IMR-90 (cell line): ENCODE measurements around the gene OR52I2. TPM values are rescaled to one million over a fixed set of nuclear protein-coding genes. Genes with fewer than 3 reads are reported as not detected.

Source experiments
- ATAC-seq: fragments of 200-7000 bp; cut with Tn5 transposase; 2 replicates; pipeline ENCODE4 v1.9.1; 2020; ENCODE audit warnings: low read depth, mild to moderate bottlenecking, moderate library complexity
- BruUV-seq: library from RNA; stranded (reverse); fragments of 400-500 nt; replicated peaks from 2 replicates; lab custom pipeline; 2021; lab: Mats Ljungman, UMichigan
- CTCF ChIA-PET: fragments of 300-600 bp; formaldehyde crosslinking; extraction: SDS; loops from one replicate; lab custom pipeline; 2021; ENCODE audit warnings: antibody characterized with exemption; lab: Yijun Ruan, JAX
- POLR2A ChIA-PET: fragments of 300-600 bp; sonication (Branson Sonifier 250); formaldehyde crosslinking; loops from one replicate; lab custom pipeline; 2022; ENCODE audit warnings: antibody characterized with exemption; ENCODE audit not compliant: unreplicated experiment; lab: Charles Lee
- DNase-seq: peaks from one replicate; pipeline ENCODE4 v3.0.0; 2013
- H2AFZ ChIP-seq: replicated peaks from 2 replicates; pipeline ENCODE3; 2013; ENCODE audit warnings: low read length, mild to moderate bottlenecking; ENCODE audit not compliant: poor library complexity
- H2AK5ac ChIP-seq: 2 replicates; pipeline ENCODE4 v1.6.1; 2013; ENCODE audit warnings: low read depth, low read length, inconsistent platforms
- H2AK9ac ChIP-seq: replicated peaks from 2 replicates; pipeline ENCODE3; 2013; ENCODE audit warnings: mild to moderate bottlenecking, low read depth, low read length, moderate library complexity; ENCODE audit not compliant: poor library complexity
- H2BK120ac ChIP-seq: 2 replicates; pipeline ENCODE4 v1.6.1; 2013; ENCODE audit warnings: low read depth, low read length, inconsistent platforms
- H2BK15ac ChIP-seq: 3 replicates; pipeline ENCODE4 v1.6.1; 2013; ENCODE audit warnings: low read depth, low read length, inconsistent platforms
- H2BK20ac ChIP-seq: 2 replicates; pipeline ENCODE4 v1.6.1; 2013; ENCODE audit warnings: low read depth, mild to moderate bottlenecking, inconsistent platforms, low read length, moderate library complexity
- H2BK5ac ChIP-seq: 2 replicates; pipeline ENCODE4 v1.6.1; 2013; ENCODE audit warnings: mild to moderate bottlenecking, low read depth, low read length, inconsistent platforms; ENCODE audit not compliant: poor library complexity, severe bottlenecking
- H3K14ac ChIP-seq: replicated peaks from 2 replicates; pipeline ENCODE4 v1.6.1; 2013; ENCODE audit warnings: low read depth, low read length, inconsistent platforms
- H3K18ac ChIP-seq: 2 replicates; pipeline ENCODE4 v1.6.1; 2013; ENCODE audit warnings: low read depth, low read length, control low read depth
- H3K23ac ChIP-seq: 2 replicates; pipeline ENCODE4 v1.6.1; 2013; ENCODE audit warnings: low read depth, low read length, inconsistent platforms
- H3K27ac ChIP-seq: 2 replicates; pipeline ENCODE4 v1.5.1; 2013; ENCODE audit warnings: mild to moderate bottlenecking, control low read depth, low read length; ENCODE audit not compliant: insufficient read depth
- H3K27me3 ChIP-seq: 2 replicates; pipeline ENCODE4 v1.6.1; 2013; ENCODE audit warnings: low read length; ENCODE audit not compliant: control insufficient read depth, insufficient read depth
- H3K36me3 ChIP-seq: 2 replicates; pipeline ENCODE4 v1.6.1; 2013; ENCODE audit warnings: low read length, mixed read lengths; ENCODE audit not compliant: control insufficient read depth, insufficient read depth
- H3K4ac ChIP-seq: 2 replicates; pipeline ENCODE4 v1.6.1; 2013; ENCODE audit warnings: low read depth, low read length, inconsistent platforms
- H3K4me1 ChIP-seq: 2 replicates; pipeline ENCODE4 v1.6.1; 2013; ENCODE audit warnings: low read length, mixed read lengths; ENCODE audit not compliant: control insufficient read depth, insufficient read depth
- H3K4me2 ChIP-seq: 2 replicates; pipeline ENCODE4 v1.6.1; 2013; ENCODE audit warnings: low read depth, mild to moderate bottlenecking, control low read depth, low read length, moderate library complexity
- H3K4me3 ChIP-seq: 2 replicates; pipeline ENCODE4 v1.5.1; 2013; ENCODE audit warnings: low read depth, mild to moderate bottlenecking, control low read depth, low read length, moderate library complexity; ENCODE audit not compliant: insufficient read depth
- H3K56ac ChIP-seq: 2 replicates; pipeline ENCODE4 v1.6.1; 2013; ENCODE audit warnings: low read length, inconsistent platforms; ENCODE audit not compliant: insufficient read depth; ENCODE audit errors: extremely low read depth
- H3K79me1 ChIP-seq, 2 experiments: 2 replicates each; pipeline ENCODE4 v1.6.1; 2013; ENCODE audit warnings: low read length in 2 of 2, inconsistent platforms in 1 of 2, low read depth in 1 of 2
- H3K9ac ChIP-seq: 2 replicates; pipeline ENCODE4 v1.6.1; 2013; ENCODE audit warnings: low read depth, low read length, control low read depth
- H3K9me1 ChIP-seq: 2 replicates; pipeline ENCODE4 v1.6.1; 2013; ENCODE audit warnings: low read length, inconsistent platforms; ENCODE audit not compliant: insufficient read depth
- H3K9me3 ChIP-seq: 2 replicates; pipeline ENCODE4 v1.6.1; 2013; ENCODE audit warnings: low read length; ENCODE audit not compliant: control insufficient read depth, insufficient read depth
- H4K20me1 ChIP-seq: 2 replicates; pipeline ENCODE4 v1.6.1; 2013; ENCODE audit warnings: low read length, inconsistent platforms; ENCODE audit not compliant: insufficient read depth
- H4K5ac ChIP-seq: 2 replicates; pipeline ENCODE4 v1.6.1; 2013; ENCODE audit warnings: mild to moderate bottlenecking, low read depth, low read length, control low read depth
- H4K8ac ChIP-seq, 2 experiments: 2 replicates each; pipeline ENCODE4 v1.6.1; 2013; ENCODE audit warnings: low read depth in 2 of 2, low read length in 2 of 2, control low read depth in 1 of 2, inconsistent platforms in 1 of 2
- H4K91ac ChIP-seq: 2 replicates; pipeline ENCODE4 v1.6.1; 2013; ENCODE audit warnings: low read depth, low read length, inconsistent platforms; ENCODE audit not compliant: insufficient read depth
- BHLHE40 ChIP-seq: fragments of 150-350 bp; IDR thresholded peaks from 2 replicates; pipeline ENCODE4 v1.6.1; 2016; ENCODE audit warnings: mild to moderate bottlenecking, low read depth, low read length
- MAFK ChIP-seq: IDR thresholded peaks from 2 replicates; pipeline ENCODE4 v1.6.1; 2012; ENCODE audit warnings: low read depth, low read length, improper control_type of control experiment
- NFE2L2 ChIP-seq: fragments of 150-350 bp; IDR thresholded peaks from 2 replicates; pipeline ENCODE4 v1.6.1; 2016; ENCODE audit warnings: low read depth, mild to moderate bottlenecking, low read length
- POLR2A ChIP-seq: IDR thresholded peaks from 2 replicates; pipeline ENCODE4 v1.6.1; 2012; ENCODE audit warnings: mild to moderate bottlenecking, low read depth, low read length
- RAD21 ChIP-seq: IDR thresholded peaks from 2 replicates; pipeline ENCODE4 v1.6.1; 2012; ENCODE audit warnings: low read length, improper control_type of control experiment
- RCOR1 ChIP-seq: IDR thresholded peaks from 2 replicates; pipeline ENCODE4 v1.6.1; 2012; ENCODE audit warnings: mild to moderate bottlenecking, low read length, improper control_type of control experiment; ENCODE audit not compliant: insufficient replicate concordance
- RFX5 ChIP-seq: IDR thresholded peaks from 2 replicates; pipeline ENCODE4 v1.8.0; 2012; ENCODE audit warnings: low read depth, mild to moderate bottlenecking, low read length, moderate library complexity
- SMC3 ChIP-seq: fragments of 150-350 bp; IDR thresholded peaks from 2 replicates; pipeline ENCODE4 v1.6.1; 2016; ENCODE audit warnings: low read depth, mild to moderate bottlenecking, antibody characterized with exemption, low read length, moderate library complexity
- WGBS, 2 experiments: methylation state at CpG; one replicate each; pipeline versions ENCODE4 v1.1.5 to v1.1.7; 2013; ENCODE audit warnings: missing lambda C conversion rate in 2 of 2; ENCODE audit not compliant: insufficient read length in 1 of 2; ENCODE audit errors: extremely low coverage in 2 of 2; 5-methylcytosine and 5-hydroxymethylcytosine counted together
- dilution Hi-C: fragments of 300-500 bp; cut with HindIII; formaldehyde crosslinking; loops from one replicate; pipeline ENCODE4 v1.14.3; 2018; ENCODE audit warnings: low sequenced_read_pairs; ENCODE audit not compliant: unreplicated experiment
- in situ Hi-C: fragments of 300-500 bp; cut with MboI; formaldehyde crosslinking; loops from 3 replicates; pipeline ENCODE4 v1.14.3; 2019; ENCODE audit warnings: low sequenced_read_pairs, inconsistent platforms, mixed read lengths
- intact Hi-C: fragments of 100-400 bp; cut with micrococcal nuclease; formaldehyde crosslinking; loops from 2 replicates; pipeline ENCODE4 v1.10.0; 2022
- polyA plus RNA-seq, 3 experiments: library from polyadenylated mRNA; depleted of rRNA; stranded (reverse); fragments of >200 nt; gene quantifications; 2 replicates each; pipeline ENCODE4 v1.2.3, GENCODE V29; 2012; ENCODE audit warnings: low replicate concordance in 1 of 3
- total RNA-seq: library from RNA; depleted of rRNA; stranded (reverse); fragments of >200 nt; gene quantifications from 2 replicates; pipeline ENCODE4 v1.2.3, GENCODE V29; 2012
- TF ChIP-seq, protein P1 (sequence below): conservative IDR thresholded peaks from 2 replicates; pipeline ENCODE4 v1.5.1; 2012; ENCODE audit warnings: mild to moderate bottlenecking, low read depth, low read length, improper control_type of control experiment
- TF ChIP-seq, protein P2 (sequence below): fragments of 150-350 bp; IDR thresholded peaks from 2 replicates; pipeline ENCODE4 v1.6.1; 2017; ENCODE audit warnings: mild to moderate bottlenecking, antibody characterized with exemption, low read length, low read depth

OR52I2 gene
- total and polyA plus RNA-seq, 2 of the 4 experiments (the other 2 are of a cell fraction), result not detected

DNA sequence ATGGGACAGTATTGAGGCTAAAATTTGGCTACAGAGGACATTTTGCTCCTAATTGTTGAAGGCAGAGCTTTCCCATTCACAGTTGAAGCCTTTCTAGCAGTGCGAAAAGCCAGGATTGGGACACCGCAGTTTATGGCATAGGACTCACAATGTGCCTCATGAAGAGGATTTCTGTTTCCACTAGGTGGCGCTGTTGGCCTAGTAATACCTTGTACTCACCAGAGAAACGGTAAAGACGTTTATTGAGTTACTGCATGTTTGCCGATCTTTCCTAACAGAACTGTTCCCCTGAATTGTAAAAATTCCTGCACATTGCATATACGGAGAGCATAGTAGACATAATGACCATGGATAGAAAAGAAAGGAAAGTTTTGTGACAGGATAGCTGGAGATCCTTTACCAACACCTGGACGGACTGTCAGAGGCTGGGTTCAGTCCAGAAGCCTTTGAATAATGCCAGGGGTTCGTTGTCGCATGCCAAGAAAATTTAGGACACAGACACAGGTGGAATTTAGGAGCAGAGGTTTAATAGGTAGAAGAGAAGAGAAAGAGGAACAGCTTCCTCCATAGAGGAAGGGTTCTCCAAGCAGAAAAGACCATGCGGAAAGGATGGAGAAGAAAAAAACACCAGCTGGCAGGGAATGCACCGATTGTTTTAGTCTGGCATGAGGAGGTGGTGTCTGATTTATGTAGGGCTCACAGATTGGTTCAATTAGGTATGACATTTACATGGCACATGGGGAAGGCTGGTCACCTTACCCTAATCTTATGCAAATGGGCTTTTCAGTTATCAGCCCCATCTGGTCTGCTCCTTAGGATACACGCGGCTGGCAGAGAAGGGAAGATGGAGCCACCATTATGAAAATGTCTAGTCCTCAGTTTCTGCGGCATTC is 44.9 kb downstream of the OR52I2 start:
- H3K9me1 ChIP-seq, result no peaks in the 10 kb centered on the region
- H3K4me2 ChIP-seq, result no peak overlapping the region
- no peak overlapping the region for H2AK5ac ChIP-seq
- no peaks in the 10 kb centered on the region for H3K9me3 ChIP-seq
- no peak overlapping the region for H3K4me3 ChIP-seq
- H3K9ac ChIP-seq, result no peak overlapping the region
- ChIA-PET POLR2A (no interaction called here), CTCF (interaction anchor here (0.7 to 2.6 kb wide), 3 partner anchors 10 to 390 kb away, joined by 3 to 14 read pairs (median 3); partner anchors contain the start of gene OR51D1)
- ATAC-seq (peak; percentile 90), DNase-seq (peak; percentile 79)
- H4K5ac ChIP-seq, result no peak overlapping the region
- H3K18ac ChIP-seq, result no peak overlapping the region
- BruUV-seq, result no TSS peak
- H3K4ac ChIP-seq, result no peak overlapping the region
- no peak overlapping the region for H2AK9ac ChIP-seq
- dilution Hi-C loops, result no loop called here
- no peak overlapping the region for H2BK5ac ChIP-seq
- H4K91ac ChIP-seq, result no peak overlapping the region
- 34% methylated on average over 4 of the region's 15 CpGs; no CpG with 5 or more reads in 1 of the 2 experiments for WGBS, 2 experiments
- H3K4me1 ChIP-seq, result no peaks in the 10 kb centered on the region
- no peaks in the 10 kb centered on the region for H4K20me1 ChIP-seq
- no peaks in the 10 kb centered on the region for H3K79me1 ChIP-seq
- no peak overlapping the region for H4K8ac ChIP-seq
- H3K14ac ChIP-seq, result no peak overlapping the region
- no peak overlapping the region for H3K27ac ChIP-seq
- no peak overlapping the region for H2BK20ac ChIP-seq
- no peak overlapping the region for H2BK15ac ChIP-seq
- intact Hi-C loops, result loop anchor here (1.0 to 10.0 kb wide), 10 partner anchors 378 to 1738 kb away; partner anchors contain the start of genes OR51V1 and OR52N2
- no peak overlapping the region for H2BK120ac ChIP-seq
- H3K23ac ChIP-seq, result no peak overlapping the region
- no peaks in the 10 kb centered on the region for H3K36me3 ChIP-seq
- no peak overlapping the region for H3K56ac ChIP-seq
- in situ Hi-C loops, result no loop called here
- no peak overlapping the region for H2AFZ ChIP-seq
- 0 out of 2 replicates have a peak, but pooled peaks have one; percentile 21 for TF ChIP-seq POLR2A
- TF ChIP-seq RCOR1, result no peak
- TF ChIP-seq, protein P1, sequence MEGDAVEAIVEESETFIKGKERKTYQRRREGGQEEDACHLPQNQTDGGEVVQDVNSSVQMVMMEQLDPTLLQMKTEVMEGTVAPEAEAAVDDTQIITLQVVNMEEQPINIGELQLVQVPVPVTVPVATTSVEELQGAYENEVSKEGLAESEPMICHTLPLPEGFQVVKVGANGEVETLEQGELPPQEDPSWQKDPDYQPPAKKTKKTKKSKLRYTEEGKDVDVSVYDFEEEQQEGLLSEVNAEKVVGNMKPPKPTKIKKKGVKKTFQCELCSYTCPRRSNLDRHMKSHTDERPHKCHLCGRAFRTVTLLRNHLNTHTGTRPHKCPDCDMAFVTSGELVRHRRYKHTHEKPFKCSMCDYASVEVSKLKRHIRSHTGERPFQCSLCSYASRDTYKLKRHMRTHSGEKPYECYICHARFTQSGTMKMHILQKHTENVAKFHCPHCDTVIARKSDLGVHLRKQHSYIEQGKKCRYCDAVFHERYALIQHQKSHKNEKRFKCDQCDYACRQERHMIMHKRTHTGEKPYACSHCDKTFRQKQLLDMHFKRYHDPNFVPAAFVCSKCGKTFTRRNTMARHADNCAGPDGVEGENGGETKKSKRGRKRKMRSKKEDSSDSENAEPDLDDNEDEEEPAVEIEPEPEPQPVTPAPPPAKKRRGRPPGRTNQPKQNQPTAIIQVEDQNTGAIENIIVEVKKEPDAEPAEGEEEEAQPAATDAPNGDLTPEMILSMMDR, result peak; percentile 82
- TF ChIP-seq, protein P2, sequence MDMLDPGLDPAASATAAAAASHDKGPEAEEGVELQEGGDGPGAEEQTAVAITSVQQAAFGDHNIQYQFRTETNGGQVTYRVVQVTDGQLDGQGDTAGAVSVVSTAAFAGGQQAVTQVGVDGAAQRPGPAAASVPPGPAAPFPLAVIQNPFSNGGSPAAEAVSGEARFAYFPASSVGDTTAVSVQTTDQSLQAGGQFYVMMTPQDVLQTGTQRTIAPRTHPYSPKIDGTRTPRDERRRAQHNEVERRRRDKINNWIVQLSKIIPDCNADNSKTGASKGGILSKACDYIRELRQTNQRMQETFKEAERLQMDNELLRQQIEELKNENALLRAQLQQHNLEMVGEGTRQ, result no peak
- peak; percentile 86 for TF ChIP-seq SMC3
- TF ChIP-seq NFE2L2, result no peak
- TF ChIP-seq BHLHE40, result no peak
- peak; percentile 92 for TF ChIP-seq RAD21
- no peak for TF ChIP-seq MAFK
- TF ChIP-seq RFX5, result no peak
- peaks cover 2% of the 10 kb centered on the region; the same call in 1 of the 2 replicates for H3K27me3 ChIP-seq
